ENCODE data around the gene ACP1. TPM values are rescaled to one million over a fixed set of nuclear protein-coding genes. Genes with fewer than 3 reads are reported as not detected.
"Not testable (repeated sequence)": the region's sequence is repeated elsewhere in the genome, so short reads cannot be mapped to it uniquely, and the experiment has no call there.

ACP1 gene
- total and polyA plus RNA-seq, 2 donors: 99.2 to 108 TPM

- Histone ChIP-seq H3K27ac (ENCODE audit: low read depth in 1 of 2, low read length in 1 of 2) (no peak overlapping the region), H3K27me3 (ENCODE audit: control insufficient read depth in 2 of 2, insufficient read depth in 1 of 2, low read length in 1 of 2) (peaks cover 0 to 3% of the 10 kb centered on the region in 2 donors), H3K4me1 (ENCODE audit: control insufficient read depth in 2 of 2, insufficient read depth in 2 of 2, low read length in 2 of 2) (no peaks in the 10 kb centered on the region), H3K9me3 (ENCODE audit: control insufficient read depth in 2 of 2, insufficient read depth in 1 of 2, low read length in 1 of 2) (no peaks in the 10 kb centered on the region), H3K36me3 (ENCODE audit: control insufficient read depth in 2 of 2, insufficient read depth in 2 of 2, low read length in 1 of 2) (no peaks in the 10 kb centered on the region), H3K4me3 (ENCODE audit: low read length in 2 of 2) (no peak overlapping the region)
- no peak for DNase-seq (ENCODE audit: low read depth in 6 of 9, low spot score in 9 of 9)
- WGBS: 66% methylated on average over 13 of the region's 13 CpGs
Measured at GRCh38 chr2:309148-309953, 44.6 kb downstream of the ACP1 start.

GRCh38 chr2:309954-310510, 45.3 kb downstream of the ACP1 start:
- H3K27me3 ChIP-seq (ENCODE audit: control insufficient read depth in 2 of 2, insufficient read depth in 1 of 2, low read length in 1 of 2): peaks cover 0 to 3% of the 10 kb centered on the region in 2 donors
- 85% methylated on average over 10 of the region's 10 CpGs for WGBS

GRCh38 chr2:310994-311393, 46.2 kb downstream of the ACP1 start:
- H3K4me1 ChIP-seq (ENCODE audit: control insufficient read depth in 2 of 2, insufficient read depth in 2 of 2, low read length in 2 of 2): no peaks in the 10 kb centered on the region
- no peak overlapping the region for H3K4me3 ChIP-seq (ENCODE audit: low read length in 2 of 2)
- H3K27me3 ChIP-seq (ENCODE audit: control insufficient read depth in 2 of 2, insufficient read depth in 1 of 2, low read length in 1 of 2): peaks cover 0 to 4% of the 10 kb centered on the region in 2 donors
- no peaks in the 10 kb centered on the region for H3K9me3 ChIP-seq (ENCODE audit: control insufficient read depth in 2 of 2, insufficient read depth in 1 of 2, low read length in 1 of 2)
- DNase-seq (ENCODE audit: low read depth in 6 of 9, low spot score in 9 of 9): no peak
- 87% methylated on average over 5 of the region's 5 CpGs for WGBS
- no peaks in the 10 kb centered on the region for H3K36me3 ChIP-seq (ENCODE audit: control insufficient read depth in 2 of 2, insufficient read depth in 2 of 2, low read length in 1 of 2)
- no peak overlapping the region for H3K27ac ChIP-seq (ENCODE audit: low read depth in 1 of 2, low read length in 1 of 2)

More at GRCh38 chr2:309954-310510, 45.3 kb downstream of the ACP1 start:
- no peak for DNase-seq (ENCODE audit: low read depth in 6 of 9, low spot score in 9 of 9)
- Histone ChIP-seq H3K4me1 (ENCODE audit: control insufficient read depth in 2 of 2, insufficient read depth in 2 of 2, low read length in 2 of 2) (no peaks in the 10 kb centered on the region), H3K27ac (ENCODE audit: low read depth in 1 of 2, low read length in 1 of 2) (no peak overlapping the region), H3K36me3 (ENCODE audit: control insufficient read depth in 2 of 2, insufficient read depth in 2 of 2, low read length in 1 of 2) (no peaks in the 10 kb centered on the region), H3K9me3 (ENCODE audit: control insufficient read depth in 2 of 2, insufficient read depth in 1 of 2, low read length in 1 of 2) (no peaks in the 10 kb centered on the region), H3K4me3 (ENCODE audit: low read length in 2 of 2) (no peak overlapping the region)

- Histone ChIP-seq H3K9me3 (ENCODE audit: control insufficient read depth in 2 of 2, insufficient read depth in 1 of 2, low read length in 1 of 2) (peaks cover 0 to 3% of the 10 kb centered on the region in 2 donors), H3K27me3 (ENCODE audit: control insufficient read depth in 2 of 2, insufficient read depth in 1 of 2, low read length in 1 of 2) (peaks cover 0 to 7% of the 10 kb centered on the region in 2 donors), H3K36me3 (ENCODE audit: control insufficient read depth in 2 of 2, insufficient read depth in 2 of 2, low read length in 1 of 2) (no peaks in the 10 kb centered on the region), H3K4me1 (ENCODE audit: control insufficient read depth in 2 of 2, insufficient read depth in 2 of 2, low read length in 2 of 2) (no peaks in the 10 kb centered on the region), H3K4me3 (ENCODE audit: low read length in 2 of 2) (no peak overlapping the region), H3K27ac (ENCODE audit: low read depth in 1 of 2, low read length in 1 of 2) (no peak overlapping the region)
- WGBS: 92% methylated on average over 14 of the region's 14 CpGs
- DNase-seq (ENCODE audit: low read depth in 6 of 9, low spot score in 9 of 9): no peak
Measured at GRCh38 chr2:313991-314390, 49.2 kb downstream of the ACP1 start.

- 95% methylated on average over 56 of the region's 56 CpGs for WGBS
- H3K27me3 ChIP-seq (ENCODE audit: control insufficient read depth in 2 of 2, insufficient read depth in 1 of 2, low read length in 1 of 2): peaks cover 0 to 7% of the 10 kb centered on the region in 2 donors
- no peak overlapping the region for H3K27ac ChIP-seq (ENCODE audit: low read depth in 1 of 2, low read length in 1 of 2)
- no peak for DNase-seq (ENCODE audit: low read depth in 6 of 9, low spot score in 9 of 9)
- no peak overlapping the region for H3K4me3 ChIP-seq (ENCODE audit: low read length in 2 of 2)
- peaks cover 0 to 7% of the 10 kb centered on the region in 2 donors for H3K9me3 ChIP-seq (ENCODE audit: control insufficient read depth in 2 of 2, insufficient read depth in 1 of 2, low read length in 1 of 2)
- H3K4me1 ChIP-seq (ENCODE audit: control insufficient read depth in 2 of 2, insufficient read depth in 2 of 2, low read length in 2 of 2): no peaks in the 10 kb centered on the region
- no peaks in the 10 kb centered on the region for H3K36me3 ChIP-seq (ENCODE audit: control insufficient read depth in 2 of 2, insufficient read depth in 2 of 2, low read length in 1 of 2)
Measured at GRCh38 chr2:314561-315336, 50.0 kb downstream of the ACP1 start.

GRCh38 chr2:315925-316324, 51.2 kb downstream of the ACP1 start:
- H3K27me3 ChIP-seq (ENCODE audit: control insufficient read depth in 2 of 2, insufficient read depth in 1 of 2, low read length in 1 of 2); H3K4me3 ChIP-seq (ENCODE audit: low read length in 2 of 2): not testable (repeated sequence)
- 86% methylated on average over 6 of the region's 6 CpGs for WGBS

GRCh38 chr2:316381-316780, 51.6 kb downstream of the ACP1 start:
- no peak overlapping the region for H3K27ac ChIP-seq (ENCODE audit: low read depth in 1 of 2, low read length in 1 of 2)
- H3K4me1 ChIP-seq (ENCODE audit: control insufficient read depth in 2 of 2, insufficient read depth in 2 of 2, low read length in 2 of 2): no peaks in the 10 kb centered on the region
- H3K27me3 ChIP-seq (ENCODE audit: control insufficient read depth in 2 of 2, insufficient read depth in 1 of 2, low read length in 1 of 2): peaks cover 0 to 4% of the 10 kb centered on the region in 2 donors
- H3K4me3 ChIP-seq (ENCODE audit: low read length in 2 of 2): no peak overlapping the region
- H3K9me3 ChIP-seq (ENCODE audit: control insufficient read depth in 2 of 2, insufficient read depth in 1 of 2, low read length in 1 of 2): peaks cover 0 to 7% of the 10 kb centered on the region in 2 donors
- DNase-seq (ENCODE audit: low read depth in 6 of 9, low spot score in 9 of 9): no peak
- no peaks in the 10 kb centered on the region for H3K36me3 ChIP-seq (ENCODE audit: control insufficient read depth in 2 of 2, insufficient read depth in 2 of 2, low read length in 1 of 2)
- WGBS: 97% methylated on average over 12 of the region's 12 CpGs

More at GRCh38 chr2:315925-316324, 51.2 kb downstream of the ACP1 start:
- H3K4me1 ChIP-seq (ENCODE audit: control insufficient read depth in 2 of 2, insufficient read depth in 2 of 2, low read length in 2 of 2); DNase-seq (ENCODE audit: low read depth in 6 of 9, low spot score in 9 of 9); H3K27ac ChIP-seq (ENCODE audit: low read depth in 1 of 2, low read length in 1 of 2); H3K9me3 ChIP-seq (ENCODE audit: control insufficient read depth in 2 of 2, insufficient read depth in 1 of 2, low read length in 1 of 2); H3K36me3 ChIP-seq (ENCODE audit: control insufficient read depth in 2 of 2, insufficient read depth in 2 of 2, low read length in 1 of 2): not testable (repeated sequence)

- no peak overlapping the region for H3K4me3 ChIP-seq (ENCODE audit: low read length in 2 of 2)
- no peak overlapping the region for H3K27ac ChIP-seq (ENCODE audit: low read depth in 1 of 2, low read length in 1 of 2)
Measured at GRCh38 chr2:317501-318424, 53.0 kb downstream of the ACP1 start.

More at GRCh38 chr2:317501-318424, 53.0 kb downstream of the ACP1 start:
- WGBS: 88% methylated on average over 27 of the region's 27 CpGs
- no peak for DNase-seq (ENCODE audit: low read depth in 6 of 9, low spot score in 9 of 9)
- Histone ChIP-seq H3K36me3 (ENCODE audit: control insufficient read depth in 2 of 2, insufficient read depth in 2 of 2, low read length in 1 of 2) (no peaks in the 10 kb centered on the region), H3K27me3 (ENCODE audit: control insufficient read depth in 2 of 2, insufficient read depth in 1 of 2, low read length in 1 of 2) (peaks cover 0 to 4% of the 10 kb centered on the region in 2 donors), H3K4me1 (ENCODE audit: control insufficient read depth in 2 of 2, insufficient read depth in 2 of 2, low read length in 2 of 2) (no peaks in the 10 kb centered on the region), H3K9me3 (ENCODE audit: control insufficient read depth in 2 of 2, insufficient read depth in 1 of 2, low read length in 1 of 2) (peaks cover 0 to 7% of the 10 kb centered on the region in 2 donors)
